CD4-positive, alpha-beta T cell (primary cell): ENCODE data around the gene PGM3. TPM values are rescaled to one million over a fixed set of nuclear protein-coding genes. Genes with fewer than 3 reads are reported as not detected.

ENCODE experiments used
- ATAC-seq: fragments of 200-7000 bp; cut with Tn5 transposase; one replicate; pipeline ENCODE4 v1.10.0; 2022; ENCODE audit warnings: mild to moderate bottlenecking; ENCODE audit not compliant: poor library complexity
- CTCF ChIA-PET: fragments of 350-600 bp; sonication (Branson Sonifier 250); formaldehyde crosslinking; loops from one replicate; lab custom pipeline; 2021; ENCODE audit warnings: antibody characterized with exemption, inconsistent platforms; lab: Charles Lee
- POLR2A ChIA-PET: fragments of 350-600 bp; sonication (Branson Sonifier 250); formaldehyde crosslinking; loops from one replicate; lab custom pipeline; 2021; ENCODE audit warnings: antibody characterized with exemption, inconsistent platforms; lab: Charles Lee
- DNase-seq, 14 experiments: peaks; one replicate each; pipeline ENCODE4 v3.0.0-alpha.2; 2013 to 2020; ENCODE audit warnings: mixed read lengths in 2 of 14
- H3K27ac ChIP-seq, 2 donors: one replicate each; pipeline versions ENCODE4 v1.5.1 to v1.7.0; 2013; ENCODE audit warnings: low read length in 2 of 2, low read depth in 1 of 2, mild to moderate bottlenecking in 1 of 2
- H3K27me3 ChIP-seq, 2 experiments: 1 replicate in 1 of 2; 2 replicates in 1 of 2; pipeline versions ENCODE4 v1.6.1 to v1.7.0; 2013; ENCODE audit warnings: low read length in 2 of 2, control low read depth in 1 of 2, mild to moderate bottlenecking in 1 of 2, moderate library complexity in 1 of 2; ENCODE audit not compliant: insufficient read depth in 2 of 2, control insufficient read depth in 1 of 2
- H3K36me3 ChIP-seq: one replicate; pipeline ENCODE4 v1.6.1; 2013; ENCODE audit warnings: low read length, control low read depth; ENCODE audit not compliant: insufficient read depth
- H3K4me1 ChIP-seq: one replicate; pipeline ENCODE4 v1.6.1; 2013; ENCODE audit warnings: low read length, control low read depth; ENCODE audit not compliant: insufficient read depth
- H3K4me3 ChIP-seq: one replicate; pipeline ENCODE4 v1.5.1; 2013; ENCODE audit warnings: mild to moderate bottlenecking, low read length, moderate library complexity
- H3K9me3 ChIP-seq, 2 experiments: 1 replicate in 1 of 2; 2 replicates in 1 of 2; pipeline versions ENCODE4 v1.6.1 to v1.7.0; 2013; ENCODE audit warnings: low read length in 2 of 2, mild to moderate bottlenecking in 2 of 2, control low read depth in 1 of 2, moderate library complexity in 1 of 2; ENCODE audit not compliant: control insufficient read depth in 1 of 2, insufficient read depth in 1 of 2
- H3K27ac Mint-ChIP-seq: one replicate; pipeline ENCODE4 v1.8.0; 2020; ENCODE audit warnings: mixed read lengths
- H3K27me3 Mint-ChIP-seq: one replicate; pipeline ENCODE4 v1.8.0; 2021; ENCODE audit warnings: mixed read lengths
- H3K36me3 Mint-ChIP-seq: one replicate; pipeline ENCODE4 v1.8.0; 2021; ENCODE audit warnings: low read depth, mixed read lengths
- H3K4me1 Mint-ChIP-seq: one replicate; pipeline ENCODE4 v1.8.0; 2021; ENCODE audit warnings: low read depth, mixed read lengths
- H3K4me3 Mint-ChIP-seq: one replicate; pipeline ENCODE4 v1.8.0; 2020; ENCODE audit warnings: mild to moderate bottlenecking, mixed read lengths
- H3K9me3 Mint-ChIP-seq: one replicate; pipeline ENCODE4 v1.8.0; 2020; ENCODE audit warnings: mixed read lengths
- intact Hi-C, 2 experiments: fragments of 100-400 bp; cut with DNase I in 1 of 2; cut with micrococcal nuclease in 1 of 2; formaldehyde crosslinking; loops; one replicate each; pipeline versions ENCODE4 v1.15.1 to v1.9.0; 2023 to 2025; cut with DNase I, micrococcal nuclease
- total RNA-seq, 174 experiments: library from RNA in 2 of 174; stranded (reverse) in 2 of 174; gene quantifications; one replicate each; pipeline ENCODE4 v1.2.3 and lab custom pipeline; 2021 to 2026
- TF ChIP-seq, protein P1 (sequence below): fragments of 200-600 bp; IDR thresholded peaks from one replicate; pipeline ENCODE4 v1.8.0; 2022; ENCODE audit warnings: antibody characterized with exemption, mild to moderate bottlenecking

PGM3 gene
- total RNA-seq, 2 experiments from 2014 or later, result 22.6 to 25.3 TPM

DNA sequence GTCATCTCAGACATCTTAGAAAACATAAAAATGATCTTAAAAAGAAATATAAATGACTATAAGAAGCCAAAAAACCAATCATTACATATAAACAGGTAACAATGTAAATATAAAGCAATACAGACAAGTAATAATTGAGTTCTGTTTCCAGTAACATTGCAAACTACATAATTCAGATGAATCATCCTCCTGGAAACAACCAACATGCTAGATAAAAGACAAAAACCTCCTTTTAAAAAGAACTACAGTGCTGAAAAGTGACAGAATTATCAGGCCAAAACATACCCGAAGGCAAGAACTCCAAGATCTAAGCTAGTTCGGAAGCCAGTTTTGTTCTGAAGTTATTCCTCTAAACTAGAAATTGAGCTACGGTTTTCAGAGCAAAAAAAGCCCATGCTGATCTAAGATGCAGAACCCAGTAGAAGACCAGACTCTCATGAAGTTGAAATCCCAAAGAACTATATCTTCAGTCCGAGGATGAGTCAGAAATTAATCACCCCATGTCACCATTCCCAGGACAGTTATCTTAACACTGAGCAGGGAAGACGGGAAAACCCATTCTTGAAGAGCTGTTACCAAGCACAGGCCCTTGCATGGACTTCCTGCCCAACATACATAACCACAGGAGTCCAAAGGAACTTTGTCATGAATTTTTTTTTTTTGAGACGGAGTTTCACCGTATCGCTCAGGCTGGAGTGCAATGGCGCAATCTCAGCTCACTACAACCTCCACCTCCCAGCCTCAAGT is 9.8 kb downstream of the PGM3 start:
- Mint-ChIP-seq H3K27ac (no peak overlapping the region), H3K4me3 (no peak overlapping the region), H3K27me3 (no peaks in the 10 kb centered on the region), H3K4me1 (peaks cover 15% of the 10 kb centered on the region), H3K36me3 (peaks cover 86% of the 10 kb centered on the region), H3K9me3 (no peaks in the 10 kb centered on the region)
- ChIA-PET CTCF (interaction anchor here (1.0 to 1.8 kb wide), 2 partner anchors 9 to 16 kb away, joined by 3 to 5 read pairs; no protein-coding TSS in a partner anchor), POLR2A (interaction anchor here (1.2 to 1.3 kb wide), 2 partner anchors 9 to 10 kb away, joined by 3 to 5 read pairs; partner anchors contain the start of genes PGM3 and RWDD2A)
- DNase-seq (no peak), ATAC-seq (no peak)
- Histone ChIP-seq H3K36me3 (peaks cover 37% of the 10 kb centered on the region), H3K27me3 (no peaks in the 10 kb centered on the region), H3K4me1 (no peaks in the 10 kb centered on the region), H3K4me3 (no peak overlapping the region), H3K9me3 (no peaks in the 10 kb centered on the region), H3K27ac (no peak overlapping the region)
- TF ChIP-seq, protein P1, sequence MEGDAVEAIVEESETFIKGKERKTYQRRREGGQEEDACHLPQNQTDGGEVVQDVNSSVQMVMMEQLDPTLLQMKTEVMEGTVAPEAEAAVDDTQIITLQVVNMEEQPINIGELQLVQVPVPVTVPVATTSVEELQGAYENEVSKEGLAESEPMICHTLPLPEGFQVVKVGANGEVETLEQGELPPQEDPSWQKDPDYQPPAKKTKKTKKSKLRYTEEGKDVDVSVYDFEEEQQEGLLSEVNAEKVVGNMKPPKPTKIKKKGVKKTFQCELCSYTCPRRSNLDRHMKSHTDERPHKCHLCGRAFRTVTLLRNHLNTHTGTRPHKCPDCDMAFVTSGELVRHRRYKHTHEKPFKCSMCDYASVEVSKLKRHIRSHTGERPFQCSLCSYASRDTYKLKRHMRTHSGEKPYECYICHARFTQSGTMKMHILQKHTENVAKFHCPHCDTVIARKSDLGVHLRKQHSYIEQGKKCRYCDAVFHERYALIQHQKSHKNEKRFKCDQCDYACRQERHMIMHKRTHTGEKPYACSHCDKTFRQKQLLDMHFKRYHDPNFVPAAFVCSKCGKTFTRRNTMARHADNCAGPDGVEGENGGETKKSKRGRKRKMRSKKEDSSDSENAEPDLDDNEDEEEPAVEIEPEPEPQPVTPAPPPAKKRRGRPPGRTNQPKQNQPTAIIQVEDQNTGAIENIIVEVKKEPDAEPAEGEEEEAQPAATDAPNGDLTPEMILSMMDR, result no peak
- intact Hi-C loops, result no loop called here

DNA sequence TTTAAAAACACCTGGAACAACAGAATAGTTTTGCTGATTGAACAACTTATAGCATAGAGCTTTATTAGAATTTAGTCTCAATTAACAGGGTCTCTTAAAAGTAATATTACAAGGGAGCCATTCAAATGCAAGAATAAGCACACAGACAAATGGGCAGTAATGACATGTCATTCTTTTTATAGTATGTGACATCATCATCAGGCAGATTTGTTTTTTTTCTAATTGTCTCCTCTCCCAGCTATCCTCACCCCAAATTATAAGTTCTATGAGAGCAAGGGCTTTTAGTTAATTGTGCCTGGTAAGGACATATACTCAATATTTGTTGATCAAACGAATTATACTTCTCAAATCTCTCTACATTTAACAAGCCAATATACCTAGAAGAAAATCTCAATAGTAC is 11.0 kb downstream of the PGM3 start:
- no peak overlapping the region for H3K4me3 Mint-ChIP-seq
- ChIA-PET CTCF (no interaction called here), POLR2A (no interaction called here)
- Histone ChIP-seq H3K9me3 (no peaks in the 10 kb centered on the region), H3K4me3 (no peak overlapping the region), H3K4me1 (no peaks in the 10 kb centered on the region), H3K27ac (no peak overlapping the region), H3K27me3 (no peaks in the 10 kb centered on the region), H3K36me3 (peaks cover 37% of the 10 kb centered on the region)
- H3K27ac Mint-ChIP-seq, result no peak overlapping the region
- peaks cover 15% of the 10 kb centered on the region for H3K4me1 Mint-ChIP-seq
- H3K36me3 Mint-ChIP-seq, result peaks cover 91% of the 10 kb centered on the region
- H3K9me3 Mint-ChIP-seq, result no peaks in the 10 kb centered on the region
- no peak for ATAC-seq
- H3K27me3 Mint-ChIP-seq, result no peaks in the 10 kb centered on the region
- no peak for DNase-seq
- intact Hi-C loops, result no loop called here
- TF ChIP-seq, protein P1, result no peak

DNA sequence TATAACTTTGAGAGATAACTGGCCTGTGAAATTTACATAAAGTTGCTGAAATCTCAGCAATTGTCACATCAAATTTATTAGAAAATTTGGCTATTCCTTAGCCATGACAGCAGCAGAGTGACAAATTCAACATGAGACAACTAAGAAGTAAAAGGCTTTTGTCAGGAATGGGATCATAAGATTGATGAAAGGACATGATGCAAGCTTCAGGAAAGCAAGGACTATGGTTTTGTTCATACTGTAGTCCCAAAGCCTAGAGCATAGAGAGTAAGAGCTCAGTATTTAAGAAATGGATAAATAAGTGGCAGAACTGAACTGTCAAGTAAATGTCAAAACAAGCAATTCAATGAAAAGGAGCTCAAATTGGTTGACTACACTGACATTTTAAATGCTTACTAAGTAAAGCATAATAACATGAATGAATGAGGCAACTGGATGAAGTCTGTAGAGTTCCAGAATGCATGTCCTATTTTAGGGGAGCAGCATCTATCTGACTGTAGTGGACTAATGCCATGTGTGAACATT is 12.6 kb downstream of the PGM3 start:
- ChIA-PET POLR2A (no interaction called here), CTCF (interaction anchor here (0.6 kb wide), 1 partner anchor 141 kb away, joined by 3 read pairs; no protein-coding TSS in a partner anchor)
- TF ChIP-seq, protein P1, result no peak
- no peak for ATAC-seq
- Histone ChIP-seq H3K36me3 (peaks cover 39% of the 10 kb centered on the region), H3K27ac (no peak overlapping the region), H3K4me1 (no peaks in the 10 kb centered on the region), H3K27me3 (no peaks in the 10 kb centered on the region), H3K4me3 (no peak overlapping the region), H3K9me3 (no peaks in the 10 kb centered on the region)
- H3K27ac Mint-ChIP-seq, result no peak overlapping the region
- H3K27me3 Mint-ChIP-seq, result no peaks in the 10 kb centered on the region
- no peaks in the 10 kb centered on the region for H3K9me3 Mint-ChIP-seq
- H3K4me1 Mint-ChIP-seq, result peaks cover 15% of the 10 kb centered on the region
- DNase-seq, result no peak
- intact Hi-C loops, result no loop called here
- peaks cover 90% of the 10 kb centered on the region for H3K36me3 Mint-ChIP-seq
- no peak overlapping the region for H3K4me3 Mint-ChIP-seq
